ENCODE data around the gene METTL6.
"Not testable (repeated sequence)": the region's sequence is repeated elsewhere in the genome, so short reads cannot be mapped to it uniquely, and the experiment has no call there.

METTL6 gene, protein sequence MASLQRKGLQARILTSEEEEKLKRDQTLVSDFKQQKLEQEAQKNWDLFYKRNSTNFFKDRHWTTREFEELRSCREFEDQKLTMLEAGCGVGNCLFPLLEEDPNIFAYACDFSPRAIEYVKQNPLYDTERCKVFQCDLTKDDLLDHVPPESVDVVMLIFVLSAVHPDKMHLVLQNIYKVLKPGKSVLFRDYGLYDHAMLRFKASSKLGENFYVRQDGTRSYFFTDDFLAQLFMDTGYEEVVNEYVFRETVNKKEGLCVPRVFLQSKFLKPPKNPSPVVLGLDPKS

DNA sequence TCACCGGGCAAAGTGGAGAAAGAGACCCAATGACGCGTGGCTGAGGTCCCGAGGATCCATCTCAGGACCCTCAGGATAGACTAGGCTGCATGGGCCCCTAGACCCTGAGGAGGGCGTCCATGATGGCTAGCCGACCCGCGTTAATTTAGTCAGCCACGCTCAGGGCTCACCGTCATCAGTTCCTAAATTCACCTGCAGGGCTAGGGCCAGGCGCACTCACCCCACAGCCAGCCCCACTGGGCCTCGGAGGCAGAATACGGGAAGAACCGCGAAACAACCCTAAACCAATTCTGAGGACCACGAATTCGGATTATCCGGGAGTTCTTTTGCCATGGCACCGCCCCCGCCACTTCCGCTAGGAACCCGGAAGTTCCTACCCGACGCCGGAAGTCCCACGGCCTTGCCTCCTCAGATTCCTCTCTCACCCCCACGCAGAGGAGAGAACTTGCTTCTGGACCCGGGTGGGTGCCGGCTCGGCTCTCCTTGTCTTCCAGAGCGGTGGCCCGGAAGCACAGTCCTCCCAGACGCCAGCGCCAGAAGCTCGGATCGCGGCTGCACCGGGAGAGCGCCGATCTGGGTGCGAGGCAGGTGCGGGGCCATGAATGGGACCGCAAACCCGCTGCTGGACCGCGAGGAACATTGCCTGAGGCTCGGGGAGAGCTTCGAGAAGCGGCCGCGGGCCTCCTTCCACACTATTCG is at the start of gene METTL6, which contains the start of gene EAF1:
Gene METTL6, minus strand, starts transcription at position 363 of the 699 bp plus-strand sequence. CDS start 1,033 bp downstream, outside the sequence.
Gene EAF1, plus strand, starts transcription at position 417 of the 699 bp plus-strand sequence. Its CDS starts 182 bp downstream, at position 599.
- peak; percentile 83 for DNase-seq

- DNase-seq: no peak
Observed at GRCh38 chr3:15476378-15476777, 49.0 kb upstream of the METTL6 start.

GRCh38 chr3:15475161-15475560 is 47.8 kb upstream of the METTL6 start:
- DNase-seq: no peak

DNA sequence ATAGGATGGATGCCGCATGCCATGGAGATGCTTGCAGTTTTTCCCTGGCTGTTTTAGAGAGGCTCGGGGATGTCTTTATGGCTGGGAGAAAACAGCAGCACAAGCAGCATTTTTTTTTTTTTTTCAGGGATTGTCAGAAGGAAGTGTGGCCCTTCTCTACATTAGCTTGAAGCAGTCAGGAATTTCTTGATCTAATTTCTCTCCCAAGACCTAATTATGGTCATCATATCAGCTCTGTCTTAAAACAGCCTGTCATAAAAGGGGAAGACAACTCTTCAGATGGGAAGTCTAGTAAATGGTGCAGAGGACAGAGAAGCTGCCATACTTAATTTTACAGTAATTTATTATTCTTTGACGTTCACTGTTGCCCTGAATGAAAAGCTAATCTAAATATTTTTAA is 44.5 kb upstream of the METTL6 start:
- DNase-seq: no peak

DNA sequence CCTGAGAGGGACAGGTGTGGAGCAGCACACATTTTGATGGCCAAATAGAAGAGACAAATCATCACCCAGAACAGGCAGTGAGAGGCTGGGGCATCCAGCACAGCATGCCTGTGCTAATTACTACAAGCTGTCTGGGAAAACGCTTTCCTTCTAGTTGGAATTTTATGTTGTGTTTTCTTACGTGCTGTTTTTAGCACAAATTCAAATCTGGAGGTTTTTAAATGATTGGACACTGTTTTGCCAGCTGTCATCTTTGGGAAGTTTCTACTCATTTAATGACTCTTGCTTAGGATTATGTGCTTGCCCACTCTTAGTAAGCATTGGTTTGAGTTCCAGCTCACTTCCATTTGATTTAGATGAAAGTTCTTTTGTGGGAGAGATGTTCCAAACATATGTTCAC is 43.5 kb upstream of the METTL6 start:
- DNase-seq: no peak

DNA sequence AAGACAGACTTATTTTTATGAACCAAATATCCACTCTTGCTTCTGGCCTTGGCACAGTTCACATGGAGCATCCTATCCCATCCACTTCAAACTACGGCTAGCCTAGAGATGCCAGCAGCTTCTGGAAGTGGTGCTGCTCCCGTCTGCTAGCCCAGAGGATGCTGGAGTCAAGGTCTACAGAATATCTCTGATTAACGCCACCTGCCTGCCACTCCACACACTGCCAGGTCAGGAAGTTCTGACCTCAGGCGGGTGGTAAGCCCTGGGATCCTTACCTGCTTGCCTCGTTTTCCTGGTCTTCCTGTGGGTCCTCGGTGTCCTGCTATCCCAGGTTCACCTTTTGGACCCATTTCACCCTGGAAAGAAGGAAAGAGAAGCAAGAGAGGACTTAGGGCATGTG is 42.9 kb upstream of the METTL6 start:
- DNase-seq: no peak

- no peak for DNase-seq
Observed at GRCh38 chr3:15467227-15468181, 40.2 kb upstream of the METTL6 start.

DNA sequence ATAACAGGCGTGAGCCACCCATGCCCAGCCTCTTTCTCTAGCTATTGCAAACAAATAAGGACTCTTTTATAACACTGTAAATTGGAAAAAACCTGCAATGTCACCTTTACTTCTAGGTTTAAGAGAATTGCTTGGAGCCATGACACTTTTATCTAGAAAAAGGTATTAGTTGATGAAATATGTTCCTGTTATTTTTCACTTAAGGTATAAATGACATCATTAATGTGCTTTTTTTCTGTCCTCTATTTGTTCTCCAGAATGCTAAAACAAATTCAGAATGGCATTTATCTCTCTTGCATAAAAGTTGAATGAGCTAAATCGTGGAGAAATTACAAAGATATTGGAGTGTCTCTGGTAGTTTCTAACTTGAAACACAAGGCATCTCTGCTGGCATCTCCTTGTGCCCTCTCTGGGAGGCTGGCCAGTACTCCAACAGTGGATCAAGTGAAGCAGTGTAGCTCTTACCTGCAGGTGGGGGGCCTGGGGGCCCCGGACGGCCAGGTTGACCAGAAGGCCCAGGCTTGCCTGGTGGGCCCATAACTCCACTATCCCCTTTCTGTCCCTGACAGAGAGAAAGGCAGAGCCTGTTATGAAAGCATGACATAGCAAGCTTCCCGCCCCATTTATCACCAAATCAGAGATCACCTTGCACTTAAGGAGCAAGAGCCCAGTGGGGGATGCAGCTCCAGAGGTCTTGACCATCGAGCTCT is 38.7 kb upstream of the METTL6 start:
- DNase-seq: no peak

GRCh38 chr3:15462451-15462850 is 35.1 kb upstream of the METTL6 start:
- DNase-seq: no peak

GRCh38 chr3:15460891-15461531 is 33.7 kb upstream of the METTL6 start:
- peak; percentile 20 for DNase-seq

DNA sequence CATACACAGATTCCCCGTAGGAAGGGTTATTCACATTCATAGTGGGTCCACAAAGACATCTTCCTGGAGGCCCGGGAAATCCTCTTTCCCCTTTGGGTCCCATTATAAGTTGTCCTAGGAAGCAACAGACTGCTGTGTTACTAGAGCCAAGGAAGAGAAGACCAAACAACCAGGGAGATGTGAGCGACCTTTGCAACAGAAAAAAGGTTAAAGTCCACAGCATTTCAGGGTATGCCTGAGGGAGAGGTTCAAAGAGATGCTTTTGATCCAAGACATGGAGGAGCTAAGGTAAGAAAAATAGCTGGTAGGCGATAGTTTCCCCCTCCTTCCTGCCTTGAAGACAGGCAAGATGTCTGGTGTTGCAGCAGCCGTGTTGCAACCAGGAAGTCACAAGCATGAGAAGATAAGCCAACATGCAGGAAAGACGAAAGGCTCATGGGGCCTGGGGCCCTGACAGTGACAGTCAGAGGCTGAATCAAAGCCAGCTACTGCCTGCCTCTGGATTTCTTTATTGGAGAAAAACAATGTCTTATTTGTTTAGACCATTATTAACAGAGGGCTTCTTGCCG is 31.0 kb upstream of the METTL6 start:
- DNase-seq: no peak

DNA sequence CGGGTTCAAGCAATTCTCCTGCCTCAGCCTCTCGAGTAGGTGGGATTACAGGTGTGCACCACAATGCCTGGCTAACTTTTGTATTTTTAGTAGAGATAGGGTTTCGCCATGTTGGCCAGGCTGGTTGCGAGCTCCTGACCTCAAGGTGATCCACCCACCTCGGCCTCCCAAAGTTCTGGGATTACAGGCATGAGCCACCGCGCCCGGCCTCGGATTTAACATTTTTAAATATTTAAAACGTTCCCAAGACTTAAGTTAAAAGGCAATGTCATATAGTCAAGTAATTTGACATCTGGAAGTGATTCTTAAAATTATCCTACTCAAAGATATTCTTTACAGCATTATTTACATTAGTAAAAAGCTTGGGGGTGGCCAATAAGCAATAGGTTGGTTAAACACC is 29.6 kb upstream of the METTL6 start:
- DNase-seq: not testable (repeated sequence)

DNA sequence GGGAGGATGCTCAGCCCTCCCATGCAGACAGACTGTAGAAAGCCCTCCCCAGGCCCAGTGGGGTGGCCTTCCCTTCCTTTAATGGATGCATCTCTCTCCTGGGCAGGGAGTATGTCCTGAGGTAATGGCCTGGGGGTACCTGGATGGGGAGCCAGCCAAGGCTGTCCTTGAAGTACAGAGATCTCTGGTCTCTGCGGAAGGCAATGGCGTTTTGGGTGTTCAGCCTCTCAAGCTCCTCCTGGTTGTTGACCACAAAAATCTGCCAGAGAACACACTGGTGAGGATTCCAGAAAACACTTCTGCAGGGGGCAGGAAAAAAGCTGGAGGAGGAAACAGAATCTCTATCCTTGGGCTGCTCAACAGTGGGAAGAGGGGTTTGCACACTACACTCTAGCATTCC is 29.0 kb upstream of the METTL6 start:
- DNase-seq: no peak

DNA sequence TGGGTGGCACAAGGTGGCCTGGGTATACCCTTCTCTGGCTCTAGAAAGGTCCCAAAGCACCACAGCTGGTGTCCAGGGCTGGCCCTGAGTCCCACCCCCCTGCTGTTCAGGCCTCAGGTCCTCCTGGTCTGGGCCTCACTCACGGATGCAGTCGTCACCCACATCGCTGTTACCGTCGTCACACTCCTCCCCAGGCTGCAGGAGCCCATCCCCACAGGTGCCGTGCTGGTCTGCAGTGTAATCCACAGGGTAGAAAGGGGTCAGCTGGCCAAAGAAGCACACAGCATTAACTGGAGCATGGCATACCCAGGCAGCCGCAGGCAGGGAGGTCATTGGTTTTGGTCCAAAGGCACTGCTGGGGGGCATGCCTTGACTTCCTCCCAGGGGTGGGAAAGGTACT is 28.4 kb upstream of the METTL6 start:
- DNase-seq: no peak

DNA sequence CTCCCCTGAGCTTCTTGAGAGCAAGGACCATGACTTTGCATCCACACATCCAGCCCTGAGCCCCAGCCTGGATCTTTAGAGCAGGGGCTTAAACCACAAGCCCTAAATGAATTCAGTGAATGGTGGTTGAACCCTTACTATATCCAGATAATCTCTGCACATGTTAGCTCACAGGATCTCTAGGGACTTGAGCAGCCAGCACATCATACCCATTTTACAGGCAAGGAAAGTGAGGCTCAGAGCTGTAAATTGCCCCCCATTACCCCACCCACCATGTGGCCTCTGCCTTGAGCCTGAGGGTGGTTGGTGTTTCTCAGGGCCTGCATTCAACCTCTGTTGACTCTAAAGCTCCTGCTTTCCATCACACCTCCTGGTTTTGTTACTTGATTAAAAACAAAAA is 27.6 kb upstream of the METTL6 start:
- DNase-seq: no peak

DNA sequence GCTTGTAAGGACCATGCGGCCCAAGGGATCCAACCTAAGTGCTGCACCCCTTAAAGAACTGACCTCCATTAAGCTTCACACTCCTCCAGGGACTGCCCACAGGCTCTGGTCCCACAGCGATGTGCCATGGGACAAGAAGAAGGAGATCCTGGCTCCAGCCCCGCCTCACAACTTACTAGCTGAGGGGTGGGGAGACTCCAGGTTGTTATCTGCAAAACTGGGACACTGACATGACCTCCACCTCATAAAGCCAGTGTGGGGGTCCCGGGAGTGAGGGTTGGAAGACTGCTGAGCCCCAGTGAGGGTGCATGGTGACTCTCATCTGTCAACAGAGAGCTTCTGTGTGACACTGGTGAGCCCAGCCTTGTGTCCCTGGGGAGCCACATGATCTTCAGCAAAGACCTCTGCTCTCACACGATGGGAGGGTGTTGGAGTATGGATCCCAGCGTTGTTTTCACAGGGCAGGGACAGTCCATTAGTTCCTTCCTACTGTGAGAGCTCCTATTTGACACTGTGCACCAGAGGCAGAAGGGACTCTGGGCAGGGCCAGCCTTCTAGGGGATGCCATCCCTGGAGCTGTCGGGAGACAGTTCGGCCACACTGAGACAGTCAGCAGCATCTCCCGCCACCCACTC is 26.8 kb upstream of the METTL6 start:
- DNase-seq: no peak

DNA sequence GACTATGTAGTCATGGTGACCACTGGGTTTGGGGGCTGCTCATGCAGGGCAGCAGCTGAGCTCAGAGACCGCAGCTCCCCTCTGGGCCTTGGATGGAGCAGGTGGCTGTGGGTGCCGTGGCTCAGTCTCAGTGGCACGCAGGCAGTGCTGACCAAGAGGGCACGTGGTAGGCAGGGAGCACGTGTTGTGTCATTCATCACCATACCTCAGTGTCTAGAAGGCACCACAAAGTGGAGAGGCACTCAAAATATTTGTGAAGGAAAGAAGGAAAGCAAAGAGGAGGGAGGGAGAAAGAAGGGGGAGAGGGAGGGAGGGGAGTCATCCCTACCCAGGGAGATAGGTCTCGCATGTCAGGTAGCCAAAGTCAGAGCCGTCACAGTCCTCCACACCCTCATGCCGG is 26.2 kb upstream of the METTL6 start:
- DNase-seq: no peak

DNA sequence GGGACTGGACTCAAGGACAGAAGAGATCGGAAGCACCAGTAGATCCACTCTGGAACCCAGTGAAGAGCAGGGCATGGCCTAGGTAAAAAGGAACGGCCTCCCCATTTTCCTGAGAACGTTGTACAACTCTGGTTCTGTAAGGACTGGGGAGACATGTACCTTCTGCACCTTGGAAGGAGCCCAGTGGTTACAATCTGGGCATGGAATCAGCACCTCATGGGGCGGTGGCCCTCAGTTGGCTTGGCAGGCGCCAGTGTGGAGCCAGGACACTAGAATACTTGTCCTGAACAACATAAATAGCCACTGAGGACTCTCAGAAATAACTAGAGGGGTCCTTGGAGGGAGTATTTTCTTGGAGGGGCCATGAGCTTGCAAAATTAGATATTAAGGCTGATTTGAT is 25.6 kb upstream of the METTL6 start:
- no peak for DNase-seq

DNA sequence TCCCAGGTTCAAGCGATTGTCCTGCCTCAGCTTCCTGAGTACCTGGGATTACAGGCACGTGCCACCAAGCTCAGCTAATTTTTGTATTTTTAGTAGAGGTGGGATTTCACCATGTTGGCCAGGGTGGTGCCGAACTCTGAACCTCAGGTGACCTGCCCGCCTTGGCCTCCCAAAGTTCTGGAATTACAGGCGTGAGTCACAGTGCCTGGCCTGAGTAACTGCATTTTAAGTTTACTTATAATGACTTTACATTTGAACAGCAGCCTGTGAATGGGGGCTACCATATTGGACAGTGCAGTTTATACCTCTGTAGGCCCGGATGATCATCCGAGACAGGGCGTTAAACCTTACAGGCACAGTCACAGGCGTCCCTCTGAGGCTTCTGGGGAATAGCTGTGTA is 24.8 kb upstream of the METTL6 start:
- DNase-seq: no peak

- no peak for DNase-seq
Observed at GRCh38 chr3:15451216-15452113, 24.1 kb upstream of the METTL6 start.
